B cell (primary cell): ENCODE data around the gene ZNF181. TPM values are rescaled to one million over a fixed set of nuclear protein-coding genes. Genes with fewer than 3 reads are reported as not detected.

Experiments used
- ATAC-seq: fragments of 200-7000 bp; cut with Tn5 transposase; one replicate; pipeline ENCODE4 v1.10.0; 2021; ENCODE audit warnings: low read depth, mild to moderate bottlenecking, moderate number of reproducible peaks, moderate library complexity
- CTCF ChIA-PET: fragments of 350-600 bp; sonication (Branson Sonifier 250); formaldehyde crosslinking; loops from one replicate; lab custom pipeline; 2021; ENCODE audit warnings: antibody characterized with exemption, inconsistent platforms; lab: Charles Lee
- POLR2A ChIA-PET: fragments of 350-600 bp; sonication (Branson Sonifier 250); formaldehyde crosslinking; loops from one replicate; lab custom pipeline; 2021; ENCODE audit warnings: antibody characterized with exemption; lab: Charles Lee
- DNase-seq: peaks from one replicate; pipeline ENCODE4 v3.0.0; 2013
- H2AFZ ChIP-seq: 2 replicates; pipeline ENCODE4 v1.6.1; 2012; ENCODE audit warnings: mild to moderate bottlenecking, low read depth, low read length; ENCODE audit not compliant: insufficient read depth, poor library complexity, severe bottlenecking
- H3K27ac ChIP-seq, 2 donors: 1 replicate in 1 of 2; 2 replicates in 1 of 2; pipeline ENCODE4 v1.5.1; 2012 to 2013; ENCODE audit warnings: low read length in 2 of 2, mild to moderate bottlenecking in 2 of 2, moderate library complexity in 1 of 2
- H3K27me3 ChIP-seq, 4 experiments: fragments of 200-600 bp in 1 of 4; sonication (generic) in 1 of 4; replicated peaks in 1 of 4; 1 replicate in 2 of 4; 2 replicates in 2 of 4; pipeline versions ENCODE4 v1.6.1 to v1.7.0; 2013 to 2016; ENCODE audit warnings: low read length in 3 of 4, mild to moderate bottlenecking in 2 of 4, mixed read lengths in 1 of 4, moderate library complexity in 1 of 4; ENCODE audit not compliant: insufficient read depth in 4 of 4, control insufficient read depth in 3 of 4; ENCODE audit errors: control extremely low read depth in 1 of 4
- H3K36me3 ChIP-seq, 2 experiments: replicated peaks in 1 of 2; 1 replicate in 1 of 2; 2 replicates in 1 of 2; pipeline versions ENCODE4 v1.6.1 to v1.7.1; 2013; ENCODE audit warnings: low read length in 1 of 2; ENCODE audit not compliant: insufficient read depth in 2 of 2, control insufficient read depth in 1 of 2; ENCODE audit errors: control extremely low read depth in 1 of 2, extremely low read depth in 1 of 2
- H3K4me1 ChIP-seq, 2 donors: fragments of 200-600 bp in 1 of 2; sonication (generic) in 1 of 2; 1 replicate in 1 of 2; 2 replicates in 1 of 2; pipeline versions ENCODE4 v1.5.1 to v1.6.1; 2013 to 2017; ENCODE audit warnings: low read length in 2 of 2; ENCODE audit not compliant: control insufficient read depth in 2 of 2, insufficient read depth in 2 of 2
- H3K4me2 ChIP-seq: replicated peaks from 2 replicates; pipeline ENCODE3; 2012; ENCODE audit warnings: mild to moderate bottlenecking, low read depth, low read length; ENCODE audit not compliant: poor library complexity, severe bottlenecking
- H3K4me3 ChIP-seq, 5 experiments: fragments of 200-600 bp in 1 of 5; sonication (generic) in 1 of 5; 1 replicate in 3 of 5; 2 replicates in 2 of 5; pipeline versions ENCODE4 v1.5.1 to v1.7.0; 2011 to 2016; ENCODE audit warnings: low read length in 4 of 5, mild to moderate bottlenecking in 4 of 5, low read depth in 2 of 5, control low read depth in 1 of 5, moderate library complexity in 1 of 5; ENCODE audit not compliant: insufficient read depth in 1 of 5; ENCODE audit errors: control extremely low read depth in 1 of 5, extremely low read depth in 1 of 5
- H3K79me2 ChIP-seq: fragments of 200-600 bp; sonication (generic); one replicate; pipeline ENCODE4 v1.6.0; 2016; ENCODE audit warnings: low read length; ENCODE audit not compliant: control insufficient read depth, insufficient read depth
- H3K9ac ChIP-seq: fragments of 200-600 bp; sonication (generic); 2 replicates; pipeline ENCODE4 v1.6.1; 2017; ENCODE audit warnings: mild to moderate bottlenecking, low read length, moderate library complexity
- H3K9me3 ChIP-seq, 3 donors: one replicate each; pipeline versions ENCODE4 v1.6.1 to v1.7.1; 2013; ENCODE audit warnings: low read length in 2 of 3; ENCODE audit not compliant: control insufficient read depth in 2 of 3, insufficient read depth in 1 of 3; ENCODE audit errors: control extremely low read depth in 1 of 3
- H4K20me1 ChIP-seq: 2 replicates; pipeline ENCODE4 v1.6.0; 2012; ENCODE audit warnings: mild to moderate bottlenecking, low read length; ENCODE audit not compliant: insufficient read depth, control insufficient read depth, poor library complexity, severe bottlenecking
- H3K27ac Mint-ChIP-seq: one replicate; pipeline ENCODE4 v1.8.0; 2021; ENCODE audit warnings: mixed read lengths
- H3K27me3 Mint-ChIP-seq: one replicate; pipeline ENCODE4 v1.8.0; 2021; ENCODE audit warnings: mixed read lengths
- H3K4me1 Mint-ChIP-seq: one replicate; pipeline ENCODE4 v1.8.0; 2021; ENCODE audit warnings: mixed read lengths
- H3K4me3 Mint-ChIP-seq: one replicate; pipeline ENCODE4 v1.8.0; 2021; ENCODE audit warnings: mixed read lengths
- H3K9me3 Mint-ChIP-seq: one replicate; pipeline ENCODE4 v1.8.0; 2022; ENCODE audit warnings: mixed read lengths; ENCODE audit not compliant: insufficient read depth
- EZH2 ChIP-seq: IDR thresholded peaks from 2 replicates; pipeline ENCODE4 v1.6.1; 2012; ENCODE audit warnings: borderline replicate concordance, low read depth, mild to moderate bottlenecking, moderate library complexity, low read length; ENCODE audit not compliant: insufficient read depth, poor library complexity, severe bottlenecking
- WGBS: methylation state at CpG from one replicate; pipeline ENCODE4 v1.1.5; 2013; ENCODE audit warnings: missing lambda C conversion rate; ENCODE audit not compliant: insufficient coverage; 5-methylcytosine and 5-hydroxymethylcytosine counted together
- intact Hi-C: fragments of 100-400 bp; cut with micrococcal nuclease; formaldehyde crosslinking; loops from one replicate; pipeline ENCODE4 v1.10.0; 2022
- polyA plus RNA-seq: library from polyadenylated mRNA; depleted of rRNA; stranded (reverse); fragments of >200 nt; gene quantifications from 2 replicates; pipeline ENCODE4 v1.2.3, GENCODE V29; 2012
- total RNA-seq, 2 donors: library from RNA; stranded (reverse); fragments of 120-200 nt in 1 of 2; gene quantifications; 1 replicate in 1 of 2; 2 replicates in 1 of 2; pipeline versions ENCODE4 v1.2.3 to v1.2.4, GENCODE V29; 2013 to 2022
- TF ChIP-seq, protein P1 (sequence below): fragments of 200-600 bp; IDR thresholded peaks from one replicate; pipeline ENCODE4 v1.8.0; 2022; ENCODE audit warnings: antibody characterized with exemption, mild to moderate bottlenecking

The ZNF181 gene
- total and polyA plus RNA-seq, 2 donors (not counting 1 experiment from before 2014, with no cell fraction given): 11.7 to 13.8 TPM

- no peaks in the 10 kb centered on the region for H3K79me2 ChIP-seq
- ATAC-seq: no peak
- H3K4me1 ChIP-seq: no peaks in the 10 kb centered on the region
- Mint-ChIP-seq H3K9me3 (peaks cover 9% of the 10 kb centered on the region), H3K27ac (no peak overlapping the region), H3K4me3 (no peak overlapping the region), H3K4me1 (no peaks in the 10 kb centered on the region), H3K27me3 (peaks cover 26% of the 10 kb centered on the region)
- H3K27me3 ChIP-seq: peaks cover 0 to 12% (median 1%) of the 10 kb centered on the region in 4 experiments
- ChIA-PET POLR2A (no interaction called here), CTCF (interaction anchor here (0.6 to 9.1 kb wide), 11 partner anchors 8 to 1297 kb away, joined by 3 to 111 read pairs (median 4); partner anchors contain the start of gene ZNF302)
- no peak overlapping the region for H3K4me2 ChIP-seq
- DNase-seq: no peak
- peaks cover 2 to 17% (median 4%) of the 10 kb centered on the region in 3 donors for H3K9me3 ChIP-seq
- H3K27ac ChIP-seq: no peak overlapping the region
- no peaks in the 10 kb centered on the region for H3K36me3 ChIP-seq
- intact Hi-C loops: loop anchor here (2.0 to 10.0 kb wide), 2 partner anchors 36 to 1478 kb away; partner anchors contain the start of genes SCGB2B2 and ZNF302
- 92% methylated on average over 2 of the region's 2 CpGs for WGBS
- TF ChIP-seq EZH2: no peak
- TF ChIP-seq, protein P1, sequence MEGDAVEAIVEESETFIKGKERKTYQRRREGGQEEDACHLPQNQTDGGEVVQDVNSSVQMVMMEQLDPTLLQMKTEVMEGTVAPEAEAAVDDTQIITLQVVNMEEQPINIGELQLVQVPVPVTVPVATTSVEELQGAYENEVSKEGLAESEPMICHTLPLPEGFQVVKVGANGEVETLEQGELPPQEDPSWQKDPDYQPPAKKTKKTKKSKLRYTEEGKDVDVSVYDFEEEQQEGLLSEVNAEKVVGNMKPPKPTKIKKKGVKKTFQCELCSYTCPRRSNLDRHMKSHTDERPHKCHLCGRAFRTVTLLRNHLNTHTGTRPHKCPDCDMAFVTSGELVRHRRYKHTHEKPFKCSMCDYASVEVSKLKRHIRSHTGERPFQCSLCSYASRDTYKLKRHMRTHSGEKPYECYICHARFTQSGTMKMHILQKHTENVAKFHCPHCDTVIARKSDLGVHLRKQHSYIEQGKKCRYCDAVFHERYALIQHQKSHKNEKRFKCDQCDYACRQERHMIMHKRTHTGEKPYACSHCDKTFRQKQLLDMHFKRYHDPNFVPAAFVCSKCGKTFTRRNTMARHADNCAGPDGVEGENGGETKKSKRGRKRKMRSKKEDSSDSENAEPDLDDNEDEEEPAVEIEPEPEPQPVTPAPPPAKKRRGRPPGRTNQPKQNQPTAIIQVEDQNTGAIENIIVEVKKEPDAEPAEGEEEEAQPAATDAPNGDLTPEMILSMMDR: no peak
- H3K9ac ChIP-seq: no peak overlapping the region
- no peak overlapping the region for H2AFZ ChIP-seq
- no peak overlapping the region for H3K4me3 ChIP-seq
- no peaks in the 10 kb centered on the region for H4K20me1 ChIP-seq
These were observed 20.8 kb upstream of the ZNF181 start for GRCh38 chr19:34713262-34713637.

DNA sequence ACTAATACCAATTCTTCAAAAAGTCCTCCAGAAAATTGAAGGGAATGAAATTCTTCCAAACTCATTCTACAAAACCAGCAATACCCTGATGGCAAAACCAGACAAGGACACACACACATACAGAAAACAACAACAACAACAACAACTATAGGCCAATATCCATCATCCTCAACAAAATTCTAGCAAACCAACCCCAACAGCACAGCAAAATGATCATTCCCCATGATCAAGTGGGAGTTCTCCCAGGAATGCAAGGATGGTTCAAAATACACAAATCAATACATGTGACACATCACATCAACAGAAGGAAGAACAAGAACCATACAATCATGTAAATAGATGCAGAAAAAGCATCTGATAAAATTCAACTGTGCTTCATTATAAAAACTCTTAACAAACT is 18.7 kb upstream of the ZNF181 start:
- no peak overlapping the region for H3K27ac Mint-ChIP-seq

More for the DNA sequence above, 18.7 kb upstream of the ZNF181 start:
- Histone ChIP-seq H4K20me1 (no peaks in the 10 kb centered on the region), H3K27ac (no peak overlapping the region), H3K4me2 (no peak overlapping the region), H3K79me2 (no peaks in the 10 kb centered on the region), H3K27me3 (peaks cover 0 to 12% (median 1%) of the 10 kb centered on the region in 4 experiments), H3K9ac (no peak overlapping the region), H3K36me3 (no peaks in the 10 kb centered on the region), H3K9me3 (peaks cover 3 to 17% (median 4%) of the 10 kb centered on the region in 3 donors), H2AFZ (no peak overlapping the region), H3K4me3 (no peak overlapping the region), H3K4me1 (no peaks in the 10 kb centered on the region)
- ChIA-PET POLR2A (no interaction called here), CTCF (interaction anchor here (1.5 to 9.1 kb wide), 2 partner anchors 75 to 76 kb away, joined by 6 to 111 read pairs; no protein-coding TSS in a partner anchor)
- ATAC-seq: no peak
- DNase-seq: no peak
- Mint-ChIP-seq H3K4me1 (no peaks in the 10 kb centered on the region), H3K9me3 (peaks cover 9% of the 10 kb centered on the region), H3K27me3 (peaks cover 21% of the 10 kb centered on the region), H3K4me3 (no peak overlapping the region)
- TF ChIP-seq EZH2: no peak
- TF ChIP-seq, protein P1: no peak
- intact Hi-C loops: loop anchor here (10.0 kb wide), 1 partner anchor 1481 kb away; no protein-coding TSS in a partner anchor
